A375 (cell line): ENCODE results near the gene LRP2BP. TPM values are rescaled to one million over a fixed set of nuclear protein-coding genes. Genes with fewer than 3 reads are reported as not detected.

Source experiments
- small RNA-seq: library from RNA; depleted of rRNA; stranded (forward); fragments of <200 nt; gene quantifications from one replicate; pipeline ENCODE3, GENCODE V24; 2014
- total RNA-seq: library from RNA; depleted of rRNA; stranded (reverse); fragments of >200 nt; shearing (Covaris generic); gene quantifications from 2 replicates; pipeline ENCODE4 v1.2.3, GENCODE V29; 2014; rRNA removed

The LRP2BP gene
- total RNA-seq = 0.15 and 0.24 TPM in 2 replicates

DNA sequence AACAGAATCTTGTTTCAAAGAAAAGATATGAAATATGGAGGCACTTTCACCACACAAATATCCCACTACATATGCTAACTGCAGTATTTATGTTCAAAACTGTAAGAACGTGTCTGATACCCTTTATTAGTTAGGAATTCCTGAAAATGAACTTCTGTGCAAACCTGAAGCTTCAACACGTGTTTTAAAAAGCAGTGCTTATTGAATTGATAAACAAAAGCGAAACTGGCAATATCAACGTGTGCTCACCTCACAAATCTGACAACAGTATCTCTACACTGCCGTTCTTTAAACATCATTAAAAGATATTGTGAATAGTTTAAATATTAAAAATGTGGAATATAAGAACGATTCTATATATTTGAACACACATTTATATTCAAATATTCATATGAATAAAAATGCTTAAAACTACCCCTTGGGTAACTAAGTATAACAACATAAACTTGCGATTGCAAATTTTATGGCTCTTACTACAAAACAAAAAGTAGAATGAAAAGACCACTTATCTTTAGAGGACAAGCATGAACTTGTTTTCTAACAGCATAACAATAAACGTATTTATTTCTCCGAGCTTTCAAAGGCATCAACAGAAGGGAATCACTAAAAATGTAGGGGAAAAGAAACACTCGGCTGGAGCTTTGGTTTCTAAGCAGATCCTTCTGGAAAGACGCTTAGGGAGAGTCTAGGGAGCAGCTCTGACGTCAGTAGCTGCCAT is at the start of gene LRP2BP:
Gene LRP2BP, minus strand, starts transcription at position 687 of the 718 bp plus-strand sequence. CDS start 17,738 bp downstream, outside the sequence.

DNA sequence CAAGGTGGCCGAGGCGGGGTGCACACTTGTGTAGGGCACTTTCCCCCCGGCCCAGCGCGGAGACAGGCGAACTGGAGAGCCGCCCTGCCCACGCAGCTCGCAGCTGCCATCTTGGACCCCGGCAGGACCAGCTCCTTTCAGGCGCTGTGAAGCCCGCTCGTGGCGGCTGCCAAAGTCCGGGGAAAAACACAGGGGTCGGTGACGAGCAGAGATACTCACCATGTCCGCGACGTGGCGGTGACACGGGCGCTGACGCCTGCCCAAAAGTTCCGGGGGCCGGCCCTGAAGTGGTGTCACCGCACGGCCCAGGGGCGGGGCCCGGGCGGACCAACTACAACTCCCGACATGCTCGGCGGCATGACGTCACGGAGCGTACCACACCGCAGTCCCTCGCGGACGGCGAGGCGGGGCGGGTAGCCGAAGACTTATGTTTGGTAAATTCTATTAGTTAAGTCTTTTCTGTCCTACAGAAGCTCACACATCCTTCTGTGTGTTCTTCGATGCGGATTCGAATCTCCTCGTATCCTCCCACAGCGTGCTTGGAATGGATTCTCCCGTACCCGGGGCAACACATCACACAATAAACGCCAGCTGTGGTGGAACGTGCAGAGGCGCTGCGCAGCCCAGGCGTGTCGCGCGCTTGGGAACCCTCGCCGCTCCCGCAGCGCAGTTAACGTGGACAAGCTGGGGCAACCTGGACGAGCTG is 30.1 kb upstream of the LRP2BP start, which contains the start of gene UFSP2:
Gene UFSP2, minus strand, starts transcription at position 318 of the 706 bp plus-strand sequence. Its CDS starts 96 bp downstream, at position 222.

DNA sequence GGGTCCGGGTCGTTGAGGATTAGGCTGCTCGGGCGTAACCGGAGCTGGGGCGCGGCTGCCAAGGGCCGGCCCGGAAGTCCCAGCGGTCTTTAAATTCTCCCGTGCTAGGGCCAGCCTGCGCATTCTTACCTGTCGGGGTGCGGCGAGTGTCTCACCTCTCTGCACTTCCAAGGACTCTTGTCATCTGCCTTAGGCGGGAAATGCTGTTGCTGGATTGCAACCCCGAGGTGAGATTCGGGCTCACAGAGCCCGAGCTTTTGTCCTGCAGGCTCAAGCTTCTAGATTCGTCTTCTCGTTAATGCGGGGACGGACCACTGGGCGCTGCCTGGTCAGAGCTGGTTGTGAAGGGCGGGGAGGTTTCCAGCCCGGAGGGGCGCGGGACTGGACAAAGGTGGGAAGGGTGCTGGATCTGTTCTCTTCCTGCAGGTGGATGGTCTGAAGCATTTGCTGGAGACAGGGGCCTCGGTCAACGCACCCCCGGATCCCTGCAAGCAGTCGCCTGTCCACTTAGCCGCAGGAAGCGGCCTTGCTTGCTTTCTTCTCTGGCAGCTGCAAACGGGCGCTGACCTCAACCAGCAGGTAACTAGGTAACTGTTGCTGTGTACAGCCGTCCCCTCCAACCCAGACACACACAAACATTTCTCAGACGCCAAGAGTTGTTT is 1.1 kb upstream of the LRP2BP start, which contains the start of gene ANKRD37:
Gene ANKRD37, plus strand, starts transcription at position 118 of the 662 bp plus-strand sequence. Its CDS starts 83 bp downstream, at position 201.

Small RNAs within 50 kb of the gene (small RNA-seq; reads per million reads assigned to genes)
- gene RF00019 = not detected

Other genes with a start within 250 kb of the LRP2BP start
- gene CFAP97, start 191.9 kb downstream of the LRP2BP start, total RNA-seq = 28.8 and 32.9 TPM in 2 replicates
- gene SNX25, start 186.3 kb downstream of the LRP2BP start, total RNA-seq = 21.3 and 28.5 TPM in 2 replicates
- gene ANKRD37, start 917 bp upstream of the LRP2BP start, total RNA-seq = 14.4 and 23.7 TPM in 2 replicates
- 28.1 and 31.2 TPM in 2 replicates for gene UFSP2, start 30.0 kb upstream of the LRP2BP start, total RNA-seq
- gene CCDC110, start 75.8 kb upstream of the LRP2BP start, total RNA-seq = 0.34 TPM in 1 of 2 replicates, not detected in the other
- 17.0 and 25.9 TPM in 2 replicates for gene PDLIM3, start 139.6 kb upstream of the LRP2BP start, total RNA-seq